ENCODE measurements around the gene RGS7.

- TF ChIP-seq NFE2L2 (conservative IDR thresholded peaks at IDR 0.05; ENCODE audit: low read length) (no peak), CTCF (IDR thresholded peaks at IDR 0.05) (no peak), GATA3 (IDR thresholded peaks at IDR 0.05; ENCODE audit: borderline replicate concordance) (no peak), USF2 (IDR thresholded peaks at IDR 0.05) (no peak), NR3C1 (IDR thresholded peaks at IDR 0.05) (no peak), ZFP36 (IDR thresholded peaks at IDR 0.05; ENCODE audit: borderline replicate concordance, partially characterized antibody) (no peak), RCOR1 (IDR thresholded peaks at IDR 0.05; ENCODE audit: low read depth, low read length) (no peak), HOXB13 (CRISPR knock-in tag; IDR thresholded peaks at IDR 0.05; ENCODE audit: low read depth) (no peak), HMGXB4 (CRISPR knock-in tag; IDR thresholded peaks at IDR 0.05; ENCODE audit: borderline replicate concordance) (no peak), ATOH8 (CRISPR knock-in tag; IDR thresholded peaks at IDR 0.05; ENCODE audit: low read depth) (no peak), TP53 (CRISPR knock-in tag; IDR thresholded peaks at IDR 0.05) (no peak), SMC3 (IDR thresholded peaks at IDR 0.05) (no peak), MAX (IDR thresholded peaks at IDR 0.05) (no peak), RNF2 (IDR thresholded peaks at IDR 0.05; ENCODE audit: borderline replicate concordance, low read depth) (no peak)
Measured at GRCh38 chr1:241180569-241180968, 176.4 kb downstream of the RGS7 start.
